Measurements from ENCODE around the gene CROCC2. TPM values are rescaled to one million over a fixed set of nuclear protein-coding genes. Genes with fewer than 3 reads are reported as not detected.

CROCC2 gene
- polyA plus RNA-seq, 1 donor (not counting 4 experiments of a cell fraction or from before 2014, with no cell fraction given) = not detected

- Histone ChIP-seq H3K27ac (ENCODE audit: control insufficient read depth, insufficient read depth, low read length) (peak overlapping the region; percentile 73), H2AFZ (ENCODE audit: control insufficient read depth, low read length) (no peak overlapping the region)
Observed at GRCh38 chr2:240921311-240921994, 15.3 kb downstream of the CROCC2 start.

GRCh38 chr2:240921995-240922244 is 15.8 kb downstream of the CROCC2 start:
- Histone ChIP-seq H4K20me1 (ENCODE audit: control insufficient read depth, extremely low read depth, insufficient read depth, low read length) (peaks cover 5% of the 10 kb centered on the region), H3K79me2 (ENCODE audit: control insufficient read depth, insufficient read depth, low read length) (no peaks in the 10 kb centered on the region), H3K27ac (ENCODE audit: control insufficient read depth, insufficient read depth, low read length) (peak overlapping the region; percentile 14), H3K9me3 (ENCODE audit: control insufficient read depth, low read depth, low read length) (no peaks in the 10 kb centered on the region), H3K27me3 (ENCODE audit: control insufficient read depth, extremely low read depth, insufficient read depth, low read length) (peaks cover 15% of the 10 kb centered on the region), H2AFZ (ENCODE audit: control insufficient read depth, low read length) (no peak overlapping the region), H3K9ac (ENCODE audit: control insufficient read depth, extremely low read depth, insufficient read depth, low read length) (no peak overlapping the region), H3K4me1 (ENCODE audit: control insufficient read depth, extremely low read depth, insufficient read depth, low read length) (peaks cover 15% of the 10 kb centered on the region), H3K4me2 (ENCODE audit: control insufficient read depth, extremely low read depth, insufficient read depth, low read depth, low read length) (peak overlapping the region; percentile 56), H3K36me3 (ENCODE audit: control insufficient read depth in 2 of 2, extremely low read depth in 1 of 2, insufficient read depth in 2 of 2, low read length in 2 of 2) (no peaks in the 10 kb centered on the region), H3K9me1 (ENCODE audit: control insufficient read depth, extremely low read depth, insufficient read depth, low read length) (peaks cover 5% of the 10 kb centered on the region), H3K4me3 (ENCODE audit: control insufficient read depth in 2 of 3, extremely low read depth in 1 of 3, insufficient read depth in 2 of 3, low read depth in 1 of 3, low read length in 3 of 3) (no peak overlapping the region)
- no peak for TF ChIP-seq EZH2 (IDR thresholded peaks at IDR 0.05; ENCODE audit: low read length)
- TF ChIP-seq, protein P1, sequence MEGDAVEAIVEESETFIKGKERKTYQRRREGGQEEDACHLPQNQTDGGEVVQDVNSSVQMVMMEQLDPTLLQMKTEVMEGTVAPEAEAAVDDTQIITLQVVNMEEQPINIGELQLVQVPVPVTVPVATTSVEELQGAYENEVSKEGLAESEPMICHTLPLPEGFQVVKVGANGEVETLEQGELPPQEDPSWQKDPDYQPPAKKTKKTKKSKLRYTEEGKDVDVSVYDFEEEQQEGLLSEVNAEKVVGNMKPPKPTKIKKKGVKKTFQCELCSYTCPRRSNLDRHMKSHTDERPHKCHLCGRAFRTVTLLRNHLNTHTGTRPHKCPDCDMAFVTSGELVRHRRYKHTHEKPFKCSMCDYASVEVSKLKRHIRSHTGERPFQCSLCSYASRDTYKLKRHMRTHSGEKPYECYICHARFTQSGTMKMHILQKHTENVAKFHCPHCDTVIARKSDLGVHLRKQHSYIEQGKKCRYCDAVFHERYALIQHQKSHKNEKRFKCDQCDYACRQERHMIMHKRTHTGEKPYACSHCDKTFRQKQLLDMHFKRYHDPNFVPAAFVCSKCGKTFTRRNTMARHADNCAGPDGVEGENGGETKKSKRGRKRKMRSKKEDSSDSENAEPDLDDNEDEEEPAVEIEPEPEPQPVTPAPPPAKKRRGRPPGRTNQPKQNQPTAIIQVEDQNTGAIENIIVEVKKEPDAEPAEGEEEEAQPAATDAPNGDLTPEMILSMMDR (optimal IDR thresholded peaks at IDR 0.05 in 1 of 3, IDR thresholded peaks at IDR 0.05 in 1 of 3, conservative IDR thresholded peaks at IDR 0.05 in 1 of 3; ENCODE audit: extremely low read depth in 1 of 3, insufficient read depth in 2 of 3, low read length in 3 of 3) = no peak
- no peak for FAIRE-seq
- dilution Hi-C loops (cut with MboI; ENCODE audit: extremely low pct_ligation_motif_present, low sequenced_read_pairs) = no loop called here
- no peak for DNase-seq (ENCODE audit: low read depth, low spot score)

More at GRCh38 chr2:240921311-240921994, 15.3 kb downstream of the CROCC2 start:
- Histone ChIP-seq H4K20me1 (ENCODE audit: control insufficient read depth, extremely low read depth, insufficient read depth, low read length) (peaks cover 5% of the 10 kb centered on the region), H3K4me1 (ENCODE audit: control insufficient read depth, extremely low read depth, insufficient read depth, low read length) (peaks cover 15% of the 10 kb centered on the region), H3K4me2 (ENCODE audit: control insufficient read depth, extremely low read depth, insufficient read depth, low read depth, low read length) (peak overlapping the region; percentile 56), H3K79me2 (ENCODE audit: control insufficient read depth, insufficient read depth, low read length) (no peaks in the 10 kb centered on the region), H3K9me1 (ENCODE audit: control insufficient read depth, extremely low read depth, insufficient read depth, low read length) (peaks cover 5% of the 10 kb centered on the region), H3K4me3 (ENCODE audit: control insufficient read depth in 2 of 3, extremely low read depth in 1 of 3, insufficient read depth in 2 of 3, low read depth in 1 of 3, low read length in 3 of 3) (no peak overlapping the region), H3K27me3 (ENCODE audit: control insufficient read depth, extremely low read depth, insufficient read depth, low read length) (peaks cover 15% of the 10 kb centered on the region), H3K9ac (ENCODE audit: control insufficient read depth, extremely low read depth, insufficient read depth, low read length) (peak overlapping the region; percentile 66), H3K9me3 (ENCODE audit: control insufficient read depth, low read depth, low read length) (no peaks in the 10 kb centered on the region), H3K36me3 (ENCODE audit: control insufficient read depth in 2 of 2, extremely low read depth in 1 of 2, insufficient read depth in 2 of 2, low read length in 2 of 2) (no peaks in the 10 kb centered on the region)
- DNase-seq (ENCODE audit: low read depth, low spot score) = peak; percentile 23
- peak; percentile 98 for FAIRE-seq
- TF ChIP-seq, protein P1 (optimal IDR thresholded peaks at IDR 0.05 in 1 of 3, IDR thresholded peaks at IDR 0.05 in 1 of 3, conservative IDR thresholded peaks at IDR 0.05 in 1 of 3; ENCODE audit: extremely low read depth in 1 of 3, insufficient read depth in 2 of 3, low read length in 3 of 3) = no peak
- no peak for TF ChIP-seq EZH2 (IDR thresholded peaks at IDR 0.05; ENCODE audit: low read length)
- dilution Hi-C loops (cut with MboI; ENCODE audit: extremely low pct_ligation_motif_present, low sequenced_read_pairs) = no loop called here

All from keratinocyte (primary cell).